AG04449 (cell line): ENCODE measurements around the gene FOXA3.

Source experiments
- CTCF ChIA-PET: fragments of 350-600 bp; formaldehyde crosslinking; extraction: SDS; loops from one replicate; lab custom pipeline; 2021; ENCODE audit warnings: antibody characterized with exemption; lab: Yijun Ruan, JAX
- POLR2A ChIA-PET: fragments of 400-600, 350-600 bp; formaldehyde crosslinking; extraction: SDS; loops from one replicate; lab custom pipeline; 2020; ENCODE audit warnings: antibody characterized with exemption, inconsistent platforms; lab: Yijun Ruan, JAX
- DNase-seq: peaks from one replicate; pipeline ENCODE4 v3.0.0-alpha.2; 2010; ENCODE audit warnings: low read depth, low spot score
- H3K4me3 ChIP-seq: 2 replicates; pipeline ENCODE4 v1.5.1; 2011; ENCODE audit warnings: low read depth, mild to moderate bottlenecking, control low read depth, low read length
- TF ChIP-seq, protein P1 (sequence below): IDR thresholded peaks from one replicate; pipeline ENCODE4 v1.5.1; 2011; ENCODE audit warnings: mild to moderate bottlenecking, moderate library complexity, low read length, control low read depth, inconsistent platforms; ENCODE audit not compliant: insufficient read depth; ENCODE audit errors: missing control alignments

FOXA3 gene

DNA sequence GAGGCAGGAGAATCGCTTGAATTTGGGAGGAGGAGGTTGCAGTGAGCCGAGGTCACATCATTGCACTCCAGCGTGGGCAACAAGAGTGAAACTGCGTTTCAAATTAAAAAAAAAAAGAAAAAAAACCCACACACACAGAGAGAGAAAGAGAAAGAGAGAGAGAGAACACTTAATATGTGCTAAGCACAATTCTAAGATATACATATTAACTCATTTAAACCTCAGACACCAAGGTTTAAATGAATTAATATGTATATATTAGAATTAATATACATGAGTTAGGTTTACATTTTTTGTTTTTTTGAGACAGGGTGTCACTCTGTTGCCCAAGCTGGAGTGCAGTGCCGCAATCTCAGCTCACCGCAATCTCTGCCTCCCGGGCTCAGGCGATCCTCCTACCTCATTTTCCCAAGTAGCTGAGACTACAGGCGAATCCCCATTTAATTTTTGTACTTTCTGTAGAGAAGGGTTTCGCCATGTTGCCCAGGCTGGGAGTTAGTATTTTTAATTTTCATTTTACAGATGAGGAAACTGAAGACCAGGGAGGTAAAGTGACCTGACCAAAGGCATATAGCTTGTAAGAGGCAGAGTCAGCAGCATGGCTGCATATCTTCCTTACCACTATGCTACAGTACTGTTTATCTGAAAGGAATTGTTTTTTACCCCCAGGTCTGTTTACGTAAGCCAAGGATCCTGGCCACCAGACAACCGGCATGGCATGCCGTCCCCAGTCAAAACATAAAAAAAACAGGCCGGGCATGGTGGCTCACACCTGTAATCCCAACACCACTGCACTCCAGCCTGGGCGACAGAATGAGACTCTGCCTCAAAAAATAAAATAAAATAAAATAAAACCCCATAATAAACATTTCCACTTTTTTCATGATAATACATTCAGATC lies 3.5 kb upstream of the FOXA3 start:
- CTCF ChIA-PET: interaction anchor here (1.3 to 4.9 kb wide), 5 partner anchors 8 to 44 kb away, joined by 3 to 67 read pairs (median 10); partner anchors contain the start of gene IRF2BP1
- TF ChIP-seq, protein P1, sequence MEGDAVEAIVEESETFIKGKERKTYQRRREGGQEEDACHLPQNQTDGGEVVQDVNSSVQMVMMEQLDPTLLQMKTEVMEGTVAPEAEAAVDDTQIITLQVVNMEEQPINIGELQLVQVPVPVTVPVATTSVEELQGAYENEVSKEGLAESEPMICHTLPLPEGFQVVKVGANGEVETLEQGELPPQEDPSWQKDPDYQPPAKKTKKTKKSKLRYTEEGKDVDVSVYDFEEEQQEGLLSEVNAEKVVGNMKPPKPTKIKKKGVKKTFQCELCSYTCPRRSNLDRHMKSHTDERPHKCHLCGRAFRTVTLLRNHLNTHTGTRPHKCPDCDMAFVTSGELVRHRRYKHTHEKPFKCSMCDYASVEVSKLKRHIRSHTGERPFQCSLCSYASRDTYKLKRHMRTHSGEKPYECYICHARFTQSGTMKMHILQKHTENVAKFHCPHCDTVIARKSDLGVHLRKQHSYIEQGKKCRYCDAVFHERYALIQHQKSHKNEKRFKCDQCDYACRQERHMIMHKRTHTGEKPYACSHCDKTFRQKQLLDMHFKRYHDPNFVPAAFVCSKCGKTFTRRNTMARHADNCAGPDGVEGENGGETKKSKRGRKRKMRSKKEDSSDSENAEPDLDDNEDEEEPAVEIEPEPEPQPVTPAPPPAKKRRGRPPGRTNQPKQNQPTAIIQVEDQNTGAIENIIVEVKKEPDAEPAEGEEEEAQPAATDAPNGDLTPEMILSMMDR: no peak
- POLR2A ChIA-PET: interaction anchor here (1.1 kb wide), 1 partner anchor 9 kb away, joined by 3 read pairs; no protein-coding TSS in a partner anchor
- no peak for DNase-seq
- no peak overlapping the region for H3K4me3 ChIP-seq

GRCh38 chr19:45862271-45862563 lies 1.9 kb upstream of the FOXA3 start:
- no peak for DNase-seq
- ChIA-PET CTCF (interaction anchor here (4.9 kb wide), 1 partner anchor 20 kb away, joined by 67 read pairs; the partner anchor contains the start of gene IRF2BP1), POLR2A (interaction anchor here (0.6 kb wide), 1 partner anchor 133 kb away, joined by 3 read pairs; the partner anchor contains the start of gene CCDC61)
- TF ChIP-seq, protein P1: no peak
- H3K4me3 ChIP-seq: peak overlapping the region; percentile 99

GRCh38 chr19:45862564-45863334 lies 1.4 kb upstream of the FOXA3 start, which contains the start of gene SYMPK:
SYMPK (minus strand) TSS chr19:45863147; CDS start chr19:45854495, 8,652 bp downstream.
- ChIA-PET POLR2A (interaction anchor here (0.6 to 1.4 kb wide), 8 partner anchors 8 to 239 kb away, joined by 3 to 8 read pairs (median 3); partner anchors contain the start of gene IRF2BP1), CTCF (interaction anchor here (0.8 to 4.9 kb wide), 5 partner anchors 17 to 402 kb away, joined by 3 to 67 read pairs (median 4); partner anchors contain the start of gene IRF2BP1)
- H3K4me3 ChIP-seq: peak within 1 kb of the TSS; percentile 99
- DNase-seq: peak; percentile 76
- TF ChIP-seq, protein P1: no peak

DNA sequence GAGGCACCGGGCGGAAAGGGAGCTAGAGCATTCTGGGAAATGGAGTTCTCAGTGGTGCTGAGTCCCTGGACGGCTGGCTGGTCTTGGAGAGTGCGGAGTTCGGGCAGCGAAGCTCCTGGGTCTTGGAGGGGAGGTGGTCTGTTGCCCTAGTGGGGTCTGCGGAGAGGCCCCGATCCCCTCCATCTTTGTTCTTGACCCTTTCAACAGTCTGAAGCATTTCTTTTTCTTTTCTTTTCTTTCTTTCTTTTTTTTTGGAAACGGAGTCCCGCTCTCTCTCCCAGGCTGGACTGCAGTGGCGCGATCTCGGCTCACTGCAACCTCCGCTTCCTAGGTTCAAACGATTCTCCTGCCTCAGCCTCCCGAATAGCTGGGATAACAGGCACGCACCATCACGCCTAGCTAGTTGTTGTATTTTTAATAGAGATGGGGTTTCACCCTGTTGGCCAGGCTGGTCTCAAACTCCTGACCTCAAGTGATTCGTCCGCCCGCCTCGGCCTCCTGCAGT lies 739 bp upstream of the FOXA3 start:
- TF ChIP-seq, protein P1: no peak
- peak overlapping the region; percentile 51 for H3K4me3 ChIP-seq
- CTCF ChIA-PET: interaction anchor here (0.8 to 4.9 kb wide), 6 partner anchors 9 to 402 kb away, joined by 3 to 67 read pairs (median 5); partner anchors contain the start of gene IRF2BP1
- POLR2A ChIA-PET: interaction anchor here (0.6 to 1.4 kb wide), 8 partner anchors 8 to 238 kb away, joined by 3 to 8 read pairs (median 3); partner anchors contain the start of gene IRF2BP1
- no peak for DNase-seq

GRCh38 chr19:45864629-45865082 lies 530 bp downstream of the FOXA3 start:
- TF ChIP-seq, protein P1: no peak
- ChIA-PET CTCF (interaction anchor here (0.6 to 4.9 kb wide), 5 partner anchors 8 to 51 kb away, joined by 3 to 67 read pairs (median 4); partner anchors contain the start of gene IRF2BP1), POLR2A (no interaction called here)
- 0 out of 2 replicates have a peak overlapping the region, but pooled peaks have one; percentile 6 for H3K4me3 ChIP-seq
- DNase-seq: no peak
